HEK293 (cell line): ENCODE results near the gene PARD3.

Experiments used
- CTCF ChIA-PET: fragments of 350-600 bp; formaldehyde crosslinking; extraction: SDS; loops from one replicate; lab custom pipeline; 2021; ENCODE audit warnings: antibody characterized with exemption; lab: Yijun Ruan, JAX
- POLR2A ChIA-PET: fragments of 300-600 bp; formaldehyde crosslinking; extraction: SDS; loops from one replicate; lab custom pipeline; 2020; ENCODE audit warnings: antibody characterized with exemption, inconsistent platforms; lab: Yijun Ruan, JAX
- H3K27ac ChIP-seq: fragments of 200-500 bp; sonication (Bioruptor generic); 2 replicates; pipeline ENCODE4 v1.5.1; 2014; ENCODE audit warnings: low read depth, low read length, control low read depth, inconsistent platforms; ENCODE audit errors: extremely low read depth
- H3K36me3 ChIP-seq, 2 experiments: fragments of 200-500 bp in 1 of 2; sonication (Bioruptor generic) in 1 of 2; 1 replicate in 1 of 2; 2 replicates in 1 of 2; pipeline ENCODE4 v1.5.1; 2014 to 2017; ENCODE audit warnings: inconsistent platforms in 2 of 2, low read length in 2 of 2; ENCODE audit not compliant: control insufficient read depth in 2 of 2, insufficient read depth in 1 of 2
- H3K4me1 ChIP-seq: fragments of 200-500 bp; sonication (Bioruptor generic); 2 replicates; pipeline ENCODE4 v1.5.1; 2014; ENCODE audit warnings: mild to moderate bottlenecking, low read length, inconsistent platforms; ENCODE audit not compliant: control insufficient read depth, insufficient read depth
- H3K4me3 ChIP-seq: 2 replicates; pipeline ENCODE4 v1.5.1; 2011; ENCODE audit warnings: low read depth, mild to moderate bottlenecking, control low read depth, low read length, moderate library complexity
- H3K9me3 ChIP-seq: fragments of 200-500 bp; sonication (Bioruptor generic); 2 replicates; pipeline ENCODE4 v1.5.1; 2014; ENCODE audit warnings: low read depth, low read length, inconsistent platforms; ENCODE audit not compliant: control insufficient read depth, insufficient read depth
- GLIS1 ChIP-seq: fragments of 450-650 bp; formaldehyde crosslinking; IDR thresholded peaks from 2 replicates; pipeline ENCODE4 v1.5.1; 2016; ENCODE audit warnings: missing biosample characterization, missing genetic modification characterization
- IKZF3 ChIP-seq: fragments of 450-650 bp; IDR thresholded peaks from 2 replicates; pipeline ENCODE4 v1.5.0; 2018; ENCODE audit warnings: missing biosample characterization, mild to moderate bottlenecking, missing genetic modification characterization, moderate library complexity
- KLF1 ChIP-seq: fragments of 450-650 bp; formaldehyde crosslinking; IDR thresholded peaks from 2 replicates; pipeline ENCODE4 v1.5.1; 2016; ENCODE audit warnings: missing biosample characterization, missing genetic modification characterization
- KLF16 ChIP-seq: fragments of 450-650 bp; formaldehyde crosslinking; IDR thresholded peaks from 2 replicates; pipeline ENCODE4 v1.5.1; 2017; ENCODE audit warnings: missing biosample characterization, missing genetic modification characterization
- PRDM6 ChIP-seq: fragments of 450-650 bp; formaldehyde crosslinking; IDR thresholded peaks from 2 replicates; pipeline ENCODE4 v1.5.1; 2017; ENCODE audit warnings: missing biosample characterization, missing genetic modification characterization
- REPIN1 ChIP-seq: fragments of 450-650 bp; formaldehyde crosslinking; IDR thresholded peaks from 2 replicates; pipeline ENCODE4 v1.5.1; 2017; ENCODE audit warnings: missing biosample characterization, missing genetic modification characterization, low read depth
- SP2 ChIP-seq: fragments of 450-650 bp; formaldehyde crosslinking; IDR thresholded peaks from 2 replicates; pipeline ENCODE4 v1.5.1; 2016; ENCODE audit warnings: missing biosample characterization, missing genetic modification characterization
- YY1 ChIP-seq: fragments of 450-650 bp; formaldehyde crosslinking; IDR thresholded peaks from 2 replicates; pipeline ENCODE4 v1.5.1; 2018; ENCODE audit warnings: missing biosample characterization, missing genetic modification characterization
- ZBTB49 ChIP-seq: fragments of 450-650 bp; formaldehyde crosslinking; IDR thresholded peaks from 2 replicates; pipeline ENCODE4 v1.5.1; 2016; ENCODE audit warnings: missing biosample characterization, missing genetic modification characterization, low read depth
- ZNF132 ChIP-seq: fragments of 450-650 bp; formaldehyde crosslinking; IDR thresholded peaks from 2 replicates; pipeline ENCODE4 v1.5.1; 2017; ENCODE audit warnings: missing biosample characterization, missing genetic modification characterization, borderline replicate concordance
- ZNF138 ChIP-seq: fragments of 450-650 bp; formaldehyde crosslinking; IDR thresholded peaks from 2 replicates; pipeline ENCODE4 v1.5.1; 2016; ENCODE audit warnings: missing biosample characterization, missing genetic modification characterization, borderline replicate concordance
- ZNF140 ChIP-seq: fragments of 450-650 bp; formaldehyde crosslinking; IDR thresholded peaks from 2 replicates; pipeline ENCODE4 v1.5.1; 2016; ENCODE audit warnings: missing biosample characterization, missing genetic modification characterization
- ZNF146 ChIP-seq: fragments of 450-650 bp; formaldehyde crosslinking; IDR thresholded peaks from 2 replicates; pipeline ENCODE4 v1.5.1; 2016; ENCODE audit warnings: missing biosample characterization, missing genetic modification characterization
- ZNF211 ChIP-seq: fragments of 450-650 bp; formaldehyde crosslinking; IDR thresholded peaks from 2 replicates; pipeline ENCODE4 v1.5.1; 2016; ENCODE audit warnings: low read depth, missing biosample characterization, missing genetic modification characterization
- ZNF335 ChIP-seq: fragments of 450-650 bp; formaldehyde crosslinking; conservative IDR thresholded peaks from 2 replicates; pipeline ENCODE4 v1.5.1; 2016; ENCODE audit warnings: missing biosample characterization, missing genetic modification characterization
- ZNF423 ChIP-seq: fragments of 450-650 bp; formaldehyde crosslinking; IDR thresholded peaks from 2 replicates; pipeline ENCODE4 v1.5.1; 2016; ENCODE audit warnings: missing biosample characterization, missing genetic modification characterization
- ZNF571 ChIP-seq: fragments of 450-650 bp; formaldehyde crosslinking; IDR thresholded peaks from 2 replicates; pipeline ENCODE4 v1.5.0; 2017; ENCODE audit warnings: missing biosample characterization, missing genetic modification characterization
- ZNF600 ChIP-seq: fragments of 450-650 bp; formaldehyde crosslinking; IDR thresholded peaks from 2 replicates; pipeline ENCODE4 v1.5.1; 2016; ENCODE audit warnings: missing biosample characterization, missing genetic modification characterization
- ZNF660 ChIP-seq: fragments of 450-650 bp; IDR thresholded peaks from 2 replicates; pipeline ENCODE4 v1.5.1; 2018; ENCODE audit warnings: missing biosample characterization, mild to moderate bottlenecking, missing genetic modification characterization
- ZNF76 ChIP-seq: fragments of 450-650 bp; formaldehyde crosslinking; IDR thresholded peaks from 2 replicates; pipeline ENCODE4; 2016; ENCODE audit warnings: low read depth, missing biosample characterization, missing genetic modification characterization, borderline replicate concordance
- ZSCAN16 ChIP-seq: fragments of 450-650 bp; formaldehyde crosslinking; IDR thresholded peaks from 2 replicates; pipeline ENCODE4 v1.5.1; 2016; ENCODE audit warnings: missing biosample characterization, missing genetic modification characterization
- ZSCAN23 ChIP-seq: fragments of 450-650 bp; formaldehyde crosslinking; IDR thresholded peaks from 2 replicates; pipeline ENCODE4 v1.5.1; 2016; ENCODE audit warnings: missing biosample characterization, missing genetic modification characterization
- ZSCAN30 ChIP-seq: fragments of 450-650 bp; IDR thresholded peaks from 2 replicates; pipeline ENCODE4 v1.5.1; 2018; ENCODE audit warnings: missing biosample characterization, mild to moderate bottlenecking, missing genetic modification characterization, moderate library complexity
- ZXDB ChIP-seq: fragments of 450-650 bp; formaldehyde crosslinking; IDR thresholded peaks from 2 replicates; pipeline ENCODE4 v1.5.1; 2016; ENCODE audit warnings: missing biosample characterization, missing genetic modification characterization

PARD3 gene

GRCh38 chr10:34670081-34670480, 145.0 kb downstream of the PARD3 start:
- no peak for TF ChIP-seq ZSCAN16 (tag by site-specific recombination)
- H3K4me3 ChIP-seq = no peak overlapping the region
- H3K27ac ChIP-seq = no peak overlapping the region
- POLR2A ChIA-PET = no interaction called here
- H3K9me3 ChIP-seq = no peaks in the 10 kb centered on the region
- peaks cover 6% of the 10 kb centered on the region for H3K4me1 ChIP-seq
- H3K36me3 ChIP-seq = no peaks in the 10 kb centered on the region
- CTCF ChIA-PET = no interaction called here

GRCh38 chr10:34669079-34669478, 146.0 kb downstream of the PARD3 start:
- peaks cover 6% of the 10 kb centered on the region for H3K4me1 ChIP-seq
- CTCF ChIA-PET = no interaction called here
- no peak for TF ChIP-seq ZNF211
- TF ChIP-seq ZNF138 = no peak
- peak; percentile 91 for TF ChIP-seq ZNF146 (tag by site-specific recombination)
- no peak for TF ChIP-seq GLIS1 (tag by site-specific recombination)
- no peak for TF ChIP-seq SP2 (tag by site-specific recombination)
- TF ChIP-seq ZNF571 (tag by site-specific recombination) = no peak
- TF ChIP-seq IKZF3 (tag by site-specific recombination) = no peak

GRCh38 chr10:34667177-34667576, 147.9 kb downstream of the PARD3 start:
- peaks cover 6% of the 10 kb centered on the region for H3K4me1 ChIP-seq
- TF ChIP-seq ZNF76 (tag by site-specific recombination) (no peak), ZNF132 (tag by site-specific recombination) (no peak), ZXDB (tag by site-specific recombination) (no peak), ZNF335 (no peak), ZNF600 (tag by site-specific recombination) (no peak), ZSCAN23 (tag by site-specific recombination) (no peak), ZNF140 (tag by site-specific recombination) (no peak), PRDM6 (peak; percentile 52; the same call in 1 of the 2 replicates)
- TF ChIP-seq, all 188 proteins: peak for 1
- ChIA-PET CTCF (interaction anchor here (0.6 to 2.3 kb wide), 5 partner anchors 22 to 360 kb away, joined by 3 to 11 read pairs (median 4); no protein-coding TSS in a partner anchor), POLR2A (no interaction called here)
- H3K27ac ChIP-seq = no peak overlapping the region
- H3K9me3 ChIP-seq = no peaks in the 10 kb centered on the region
- no peaks in the 10 kb centered on the region for H3K36me3 ChIP-seq
- H3K4me3 ChIP-seq = no peak overlapping the region

More at GRCh38 chr10:34669079-34669478, 146.0 kb downstream of the PARD3 start:
- H3K36me3 ChIP-seq = no peaks in the 10 kb centered on the region
- H3K27ac ChIP-seq = no peak overlapping the region
- POLR2A ChIA-PET = no interaction called here
- H3K4me3 ChIP-seq = no peak overlapping the region
- no peaks in the 10 kb centered on the region for H3K9me3 ChIP-seq

GRCh38 chr10:34666008-34666704, 148.9 kb downstream of the PARD3 start:
- Histone ChIP-seq H3K36me3 (no peaks in the 10 kb centered on the region), H3K27ac (no peak overlapping the region), H3K4me1 (peaks cover 6% of the 10 kb centered on the region), H3K9me3 (no peaks in the 10 kb centered on the region), H3K4me3 (no peak overlapping the region)
- CTCF ChIA-PET = interaction anchor here (0.5 to 2.3 kb wide), 18 partner anchors 8 to 1059 kb away, joined by 3 to 11 read pairs (median 4); no protein-coding TSS in a partner anchor
- POLR2A ChIA-PET = interaction anchor here (0.6 kb wide), 1 partner anchor 100 kb away, joined by 3 read pairs; no protein-coding TSS in a partner anchor
- peak; percentile 55; the same call in 1 of the 2 replicates for TF ChIP-seq ZSCAN30 (tag by site-specific recombination)
- TF ChIP-seq KLF1 = no peak
- TF ChIP-seq KLF16 (tag by site-specific recombination) = no peak
- no peak for TF ChIP-seq ZBTB49 (tag by site-specific recombination)
- TF ChIP-seq ZNF660 (tag by site-specific recombination) = 0 out of 2 replicates have a peak, but pooled peaks have one; percentile 24
- no peak for TF ChIP-seq REPIN1 (tag by site-specific recombination)
- no peak for TF ChIP-seq ZNF423
- no peak for TF ChIP-seq YY1 (tag by site-specific recombination)
